Kidney (tissue), 14 donors: ENCODE results near the gene CASTOR1. TPM values are rescaled to one million over a fixed set of nuclear protein-coding genes. Genes with fewer than 3 reads are reported as not detected.

Source experiments
- DNase-seq, 5 donors: peaks; one replicate each; pipeline ENCODE4 v3.0.0-alpha.2; 2013 to 2020
- FAIRE-seq: peaks from 2 replicates; lab custom pipeline; 2012; peaks lifted over from hg19 to GRCh38; lab: Jason Lieb, UNC
- H3K27ac ChIP-seq, 2 donors: one replicate each; pipeline ENCODE4 v1.7.0; 2013; ENCODE audit warnings: low read depth in 2 of 2, low read length in 2 of 2, inconsistent platforms in 1 of 2
- H3K27me3 ChIP-seq: one replicate; pipeline ENCODE4 v1.7.1; 2013; ENCODE audit warnings: low read length, inconsistent platforms; ENCODE audit not compliant: control insufficient read depth, insufficient read depth
- H3K36me3 ChIP-seq, 3 donors: one replicate each; pipeline versions ENCODE4 v1.7.0 to v1.7.1; 2013; ENCODE audit warnings: low read length in 3 of 3, control low read depth in 1 of 3, inconsistent platforms in 1 of 3; ENCODE audit not compliant: insufficient read depth in 3 of 3, control insufficient read depth in 2 of 3
- H3K4me1 ChIP-seq, 3 donors: one replicate each; pipeline versions ENCODE4 v1.7.0 to v1.7.1; 2013; ENCODE audit warnings: low read length in 3 of 3, inconsistent platforms in 1 of 3, low read depth in 1 of 3; ENCODE audit not compliant: control insufficient read depth in 2 of 3, insufficient read depth in 2 of 3
- H3K4me3 ChIP-seq, 3 donors: one replicate each; pipeline versions ENCODE4 v1.7.0 to v1.8.1; 2013; ENCODE audit warnings: low read length in 3 of 3, control low read depth in 1 of 3, inconsistent platforms in 1 of 3
- H3K9ac ChIP-seq, 3 donors: one replicate each; pipeline versions ENCODE4 v1.7.0 to v1.7.1; 2013; ENCODE audit warnings: low read length in 3 of 3, control low read depth in 1 of 3, inconsistent platforms in 1 of 3
- H3K9me3 ChIP-seq, 3 donors: one replicate each; pipeline versions ENCODE4 v1.7.0 to v1.7.1; 2013; ENCODE audit warnings: low read length in 3 of 3, control low read depth in 1 of 3, inconsistent platforms in 1 of 3; ENCODE audit not compliant: control insufficient read depth in 2 of 3, insufficient read depth in 1 of 3
- CTCF ChIP-seq: IDR thresholded peaks from 3 replicates; pipeline ENCODE4 v1.5.1; 2012; ENCODE audit warnings: mild to moderate bottlenecking, moderate library complexity, borderline replicate concordance; ENCODE audit not compliant: insufficient read depth; ENCODE audit errors: extremely low read depth
- intact Hi-C: fragments of 100-400 bp; cut with DNase I; formaldehyde crosslinking; loops from one replicate; pipeline ENCODE4 v1.11.1; 2022
- polyA plus RNA-seq: library from polyadenylated mRNA; stranded (reverse); fragments of 350-450 nt; fragmentation: Illumina TruSeq; extraction: RNeasy Lipid Tissue Mini Kit (QIAGEN cat#74804); gene quantifications from one replicate; pipeline ENCODE4 v1.2.3, GENCODE V29; 2014; ENCODE audit warnings: low read depth, low replicate concordance; ENCODE audit not compliant: insufficient read depth
- total RNA-seq: library from RNA; stranded (reverse); fragmentation: NEBNext Ultra II Directional; extraction: Animal tissue kit (Norgen Biotek cat#: 25700); gene quantifications from one replicate; pipeline ENCODE4 v1.2.1, GENCODE V29; 2021
- donor health status: control.
- donor health status: control.
- donor health status: control.
- donor health status: control.
- donor health status: control.
- donor health status: DM: yes; HTN: yes; CAD: no.
- donor health status: Normal renal cell carcinoma (clear cell type).

CASTOR1 gene
- total and polyA plus RNA-seq, 2 donors from 2014 or later, result 16.5 to 71.7 TPM

- TF ChIP-seq CTCF, result no peak
- Histone ChIP-seq H3K4me1 (peaks cover 0 to 44% (median 38%) of the 10 kb centered on the region in 3 donors), H3K4me3 (peak overlapping the region in 2 of 3 donors; percentile 80 to 86), H3K27ac (peak overlapping the region; percentile 86 to 88), H3K9ac (peak overlapping the region in 2 of 3 donors; percentile 71 to 74), H3K27me3 (no peaks in the 10 kb centered on the region), H3K9me3 (no peaks in the 10 kb centered on the region), H3K36me3 (peaks cover 2 to 7% (median 4%) of the 10 kb centered on the region in 3 donors)
- DNase-seq (no peak), FAIRE-seq (no peak)
- intact Hi-C loops, result no loop called here
Measured at GRCh38 chr22:30325065-30325720, 35.9 kb upstream of the CASTOR1 start.

GRCh38 chr22:30324014-30324730 is 34.9 kb upstream of the CASTOR1 start:
- H3K4me3 ChIP-seq, result peak overlapping the region in 2 of 3 donors; percentile 80 to 86
- no peak for FAIRE-seq
- peaks cover 0 to 52% (median 48%) of the 10 kb centered on the region in 3 donors for H3K4me1 ChIP-seq

GRCh38 chr22:30323246-30323645 is 33.9 kb upstream of the CASTOR1 start:
- no peak for FAIRE-seq
- H3K4me1 ChIP-seq, result peaks cover 0 to 58% (median 57%) of the 10 kb centered on the region in 3 donors

More at GRCh38 chr22:30324014-30324730, 34.9 kb upstream of the CASTOR1 start:
- no peak for TF ChIP-seq CTCF
- Histone ChIP-seq H3K36me3 (peaks cover 2 to 9% (median 7%) of the 10 kb centered on the region in 3 donors), H3K9me3 (no peaks in the 10 kb centered on the region), H3K9ac (peak overlapping the region in 1 of 3 donors; percentile 74), H3K27me3 (no peaks in the 10 kb centered on the region), H3K27ac (peak overlapping the region; percentile 51 to 88)
- intact Hi-C loops, result no loop called here
- no peak for DNase-seq

More at GRCh38 chr22:30323246-30323645, 33.9 kb upstream of the CASTOR1 start:
- Histone ChIP-seq H3K4me3 (no peak overlapping the region), H3K27ac (peak overlapping the region in 1 of 2 donors; percentile 12), H3K27me3 (no peaks in the 10 kb centered on the region), H3K9me3 (no peaks in the 10 kb centered on the region), H3K36me3 (peaks cover 2 to 9% (median 7%) of the 10 kb centered on the region in 3 donors), H3K9ac (no peak overlapping the region)
- TF ChIP-seq CTCF, result no peak
- no peak for DNase-seq
- intact Hi-C loops, result no loop called here
